K562 (cell line): Measurements from ENCODE around the gene STK11. TPM values are rescaled to one million over a fixed set of nuclear protein-coding genes. Genes with fewer than 3 reads are reported as not detected.

Experiments used
- ATF7 ChIP-seq: fragments of 450-650 bp; IDR thresholded peaks from 2 replicates; pipeline ENCODE4 v1.7.1; 2014; ENCODE audit warnings: mild to moderate bottlenecking, moderate library complexity
- CCNT2 ChIP-seq: IDR thresholded peaks from 2 replicates; pipeline ENCODE4 v1.6.1; 2011; ENCODE audit warnings: borderline replicate concordance, low read depth, mild to moderate bottlenecking, moderate library complexity, mixed read lengths, low read length; ENCODE audit not compliant: insufficient read length; ENCODE audit errors: extremely low read depth
- CREM ChIP-seq: IDR thresholded peaks from 2 replicates; pipeline ENCODE4 v1.6.1; 2014; ENCODE audit warnings: antibody characterized with exemption, low read depth
- ESRRA ChIP-seq: fragments of 450-650 bp; IDR thresholded peaks from 2 replicates; pipeline ENCODE4 v1.6.1; 2014; ENCODE audit warnings: low read depth, mild to moderate bottlenecking, moderate library complexity, borderline replicate concordance
- ETV1 ChIP-seq: fragments of 450-650 bp; conservative IDR thresholded peaks from 2 replicates; pipeline ENCODE4 v1.6.1; 2016; ENCODE audit warnings: missing genetic modification characterization, control low read depth, low read depth, missing compliant biosample characterization
- HNRNPL ChIP-seq: fragments of 200-400 bp; formaldehyde crosslinking; IDR thresholded peaks from 2 replicates; pipeline ENCODE4 v1.6.1; 2017; ENCODE audit warnings: low read depth, mild to moderate bottlenecking, low read length
- KAT2B ChIP-seq: IDR thresholded peaks from one replicate; pipeline ENCODE4 v1.6.1; 2012; ENCODE audit warnings: low read depth, mild to moderate bottlenecking, control low read depth, inconsistent platforms, low read length, moderate library complexity
- KDM2B ChIP-seq: fragments of 250-450 bp; sonication (Bioruptor Pico); IDR thresholded peaks from 2 replicates; pipeline ENCODE4 v1.8.0; 2021; ENCODE audit warnings: mild to moderate bottlenecking, moderate library complexity
- LARP7 ChIP-seq: fragments of 450-650 bp; IDR thresholded peaks from 2 replicates; pipeline ENCODE4 v1.6.1; 2016
- PHB ChIP-seq: fragments of 250-450 bp; sonication (Bioruptor Pico); IDR thresholded peaks from 2 replicates; pipeline ENCODE4 v1.5.0; 2021
- POLR3A ChIP-seq: IDR thresholded peaks from 2 replicates; pipeline ENCODE4 v1.6.1; 2011; ENCODE audit warnings: borderline replicate concordance, mild to moderate bottlenecking, moderate library complexity; ENCODE audit not compliant: insufficient read length, insufficient read depth; ENCODE audit errors: extremely low read depth
- PPARD ChIP-seq: fragments of 250-450 bp; sonication (Bioruptor Pico); IDR thresholded peaks from 2 replicates; pipeline ENCODE4 v1.8.0; 2022; ENCODE audit warnings: inconsistent platforms, mild to moderate bottlenecking, moderate library complexity
- RCOR1 ChIP-seq, 2 experiments: IDR thresholded peaks; 2 replicates each; pipeline ENCODE4 v1.6.1; 2012; ENCODE audit warnings: low read depth in 2 of 2, low read length in 2 of 2, borderline replicate concordance in 1 of 2, improper control_type of control experiment in 1 of 2
- SIX5 ChIP-seq, 2 experiments: IDR thresholded peaks; 2 replicates each; pipeline ENCODE4 v1.6.1; 2011; ENCODE audit warnings: low read length in 2 of 2, borderline replicate concordance in 1 of 2, low read depth in 1 of 2, mild to moderate bottlenecking in 1 of 2, moderate library complexity in 1 of 2; ENCODE audit not compliant: insufficient read depth in 1 of 2
- TCF7L2 ChIP-seq: fragments of 150-350 bp; IDR thresholded peaks from 2 replicates; pipeline ENCODE4 v1.6.1; 2016; ENCODE audit warnings: low read depth, mild to moderate bottlenecking, low read length, moderate library complexity
- TEAD1 ChIP-seq, 2 experiments: fragments of 450-650 bp in 1 of 2; sonication (generic) in 1 of 2; formaldehyde crosslinking; IDR thresholded peaks; 2 replicates each; pipeline versions ENCODE4 v1.4.0 to v1.8.0; 2020 to 2022; ENCODE audit warnings: mild to moderate bottlenecking in 2 of 2, missing genetic modification reagents in 1 of 2
- XRCC3 ChIP-seq: fragments of 450-650 bp; IDR thresholded peaks from 2 replicates; pipeline ENCODE4 v1.6.1; 2017; ENCODE audit warnings: mild to moderate bottlenecking, moderate library complexity
- ZNF174 ChIP-seq: fragments of 250-450 bp; sonication (Bioruptor Pico); IDR thresholded peaks from 2 replicates; pipeline ENCODE4 v1.4.0; 2020; ENCODE audit warnings: mild to moderate bottlenecking
- ZNF274 ChIP-seq: IDR thresholded peaks from 2 replicates; pipeline ENCODE4 v1.6.1; 2011; ENCODE audit warnings: low read depth, mild to moderate bottlenecking, low read length, moderate library complexity, borderline replicate concordance
- ZNF354B ChIP-seq: fragments of 250-450 bp; sonication (Bioruptor Pico); IDR thresholded peaks from 2 replicates; pipeline ENCODE4 v1.4.0; 2020
- ZNF384 ChIP-seq: IDR thresholded peaks from 2 replicates; pipeline ENCODE4 v1.6.1; 2012; ENCODE audit warnings: low read depth, low read length, improper control_type of control experiment
- ZNF436 ChIP-seq: fragments of 250-450, 450-650 bp; sonication (Bioruptor Pico); formaldehyde crosslinking; IDR thresholded peaks from 2 replicates; pipeline ENCODE4 v1.7.0; 2020; ENCODE audit warnings: mild to moderate bottlenecking
- ZNF586 ChIP-seq: fragments of 450-650 bp; formaldehyde crosslinking; conservative IDR thresholded peaks from 2 replicates; pipeline ENCODE4 v1.4.0; 2020; ENCODE audit warnings: mild to moderate bottlenecking, moderate library complexity
- polyA plus RNA-seq, 8 experiments: library from polyadenylated mRNA; depleted of rRNA in 4 of 8; stranded (reverse) in 5 of 8; unstranded in 3 of 8; fragments of >200 nt; fragmentation: Nextera tagmentation in 2 of 8; fragmentation: Illumina TruSeq in 1 of 8; extraction: Ambion mirVana in 2 of 8; extraction: Trizol in 1 of 8; gene quantifications; 2 replicates each; pipeline versions ENCODE4 v1.2.1 to v1.2.3, GENCODE V29; 2011 to 2014; ENCODE audit warnings: inconsistent platforms in 1 of 8, missing spikeins in 1 of 8
- total RNA-seq, 7 experiments: library from RNA; depleted of rRNA in 6 of 7; stranded (reverse); fragments of >200 nt in 6 of 7; fragmentation: Illumina TruSeq in 2 of 7; extraction: Trizol in 2 of 7; gene quantifications; 2 replicates each; pipeline versions ENCODE4 v1.2.1 to v1.2.3, GENCODE V29; 2011 to 2021; ENCODE audit warnings: low replicate concordance in 1 of 7
- TF ChIP-seq, protein P1 (sequence below): fragments of 450-650 bp; conservative IDR thresholded peaks from 2 replicates; pipeline ENCODE4 v1.6.1; 2016; ENCODE audit warnings: missing genetic modification characterization, low read depth, mild to moderate bottlenecking, missing compliant biosample characterization, moderate library complexity
- TF ChIP-seq, protein P2 (sequence below): fragments of 250-450 bp; sonication (Bioruptor Pico); IDR thresholded peaks from 2 replicates; pipeline ENCODE4 v1.4.0; 2020; ENCODE audit warnings: mild to moderate bottlenecking, moderate library complexity
- TF ChIP-seq, protein P3 (sequence below): fragments of 250-450 bp; sonication (Bioruptor Pico); IDR thresholded peaks from 2 replicates; pipeline ENCODE4 v1.8.0; 2021; ENCODE audit warnings: moderate library complexity, mild to moderate bottlenecking, inconsistent platforms

Gene STK11
- total and polyA plus RNA-seq, 9 of the 15 experiments (the other 6 are each of a cell fraction or from before 2014, with no cell fraction given) = 0.15 to 96.5 (median 31.7) TPM

DNA sequence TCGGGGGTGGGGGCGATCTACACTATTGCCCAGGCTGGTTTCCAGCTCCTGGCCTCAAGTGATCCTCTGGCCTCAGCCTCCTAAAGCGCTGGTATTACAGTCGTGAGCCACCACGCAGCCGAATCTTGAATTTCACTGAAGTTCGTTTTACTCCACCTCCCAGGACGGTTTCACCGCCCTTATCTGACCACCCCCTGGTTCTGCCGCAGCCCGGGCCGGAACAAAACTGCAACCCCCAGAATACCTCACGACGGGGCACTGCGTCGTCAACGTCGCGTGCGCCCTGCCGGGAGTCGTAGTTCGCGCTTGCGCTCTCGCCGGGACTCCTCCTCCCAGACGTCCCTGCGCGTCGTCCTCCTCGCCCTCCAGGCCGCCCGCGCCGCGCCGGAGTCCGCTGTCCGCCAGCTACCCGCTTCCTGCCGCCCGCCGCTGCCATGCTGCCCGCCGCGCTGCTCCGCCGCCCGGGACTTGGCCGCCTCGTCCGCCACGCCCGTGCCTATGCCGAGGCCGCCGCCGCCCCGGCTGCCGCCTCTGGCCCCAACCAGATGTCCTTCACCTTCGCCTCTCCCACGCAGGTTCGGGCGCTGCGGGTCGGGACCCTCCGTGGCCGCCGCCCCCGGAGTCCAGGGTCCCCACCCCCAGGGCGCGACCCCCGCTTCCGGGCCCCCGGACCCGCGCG is 36.0 kb downstream of the STK11 start, which contains the start of gene ATP5F1D (continued):
- TF ChIP-seq ZNF274 = no peak
- no peak for TF ChIP-seq ZNF174 (CRISPR knock-in tag)
- no peak for TF ChIP-seq ZNF586 (CRISPR knock-in tag)
- TF ChIP-seq PHB (CRISPR knock-in tag) = no peak
- peak; percentile 85 for TF ChIP-seq ATF7
- TF ChIP-seq KDM2B (CRISPR knock-in tag) = no peak
- TF ChIP-seq, protein P1, sequence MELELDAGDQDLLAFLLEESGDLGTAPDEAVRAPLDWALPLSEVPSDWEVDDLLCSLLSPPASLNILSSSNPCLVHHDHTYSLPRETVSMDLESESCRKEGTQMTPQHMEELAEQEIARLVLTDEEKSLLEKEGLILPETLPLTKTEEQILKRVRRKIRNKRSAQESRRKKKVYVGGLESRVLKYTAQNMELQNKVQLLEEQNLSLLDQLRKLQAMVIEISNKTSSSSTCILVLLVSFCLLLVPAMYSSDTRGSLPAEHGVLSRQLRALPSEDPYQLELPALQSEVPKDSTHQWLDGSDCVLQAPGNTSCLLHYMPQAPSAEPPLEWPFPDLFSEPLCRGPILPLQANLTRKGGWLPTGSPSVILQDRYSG (tag) = no peak
- no peak for TF ChIP-seq ZNF354B (CRISPR knock-in tag)
- no peak for TF ChIP-seq POLR3A
- TF ChIP-seq TEAD1 (CRISPR knock-in tag; IDR thresholded peaks at IDR 0.05) = peak; percentile 15 to 38; a peak in 1 of 4 replicates
- peak; percentile 87 for TF ChIP-seq CCNT2
- TF ChIP-seq, protein P2, sequence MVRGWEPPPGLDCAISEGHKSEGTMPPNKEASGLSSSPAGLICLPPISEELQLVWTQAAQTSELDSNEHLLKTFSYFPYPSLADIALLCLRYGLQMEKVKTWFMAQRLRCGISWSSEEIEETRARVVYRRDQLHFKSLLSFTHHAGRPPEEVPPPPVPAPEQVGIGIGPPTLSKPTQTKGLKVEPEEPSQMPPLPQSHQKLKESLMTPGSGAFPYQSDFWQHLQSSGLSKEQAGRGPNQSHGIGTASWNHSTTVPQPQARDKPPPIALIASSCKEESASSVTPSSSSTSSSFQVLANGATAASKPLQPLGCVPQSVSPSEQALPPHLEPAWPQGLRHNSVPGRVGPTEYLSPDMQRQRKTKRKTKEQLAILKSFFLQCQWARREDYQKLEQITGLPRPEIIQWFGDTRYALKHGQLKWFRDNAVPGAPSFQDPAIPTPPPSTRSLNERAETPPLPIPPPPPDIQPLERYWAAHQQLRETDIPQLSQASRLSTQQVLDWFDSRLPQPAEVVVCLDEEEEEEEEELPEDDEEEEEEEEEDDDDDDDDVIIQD (CRISPR knock-in tag) = no peak
- TF ChIP-seq KAT2B = no peak
- TF ChIP-seq ESRRA = peak; percentile 86
- no peak for TF ChIP-seq TCF7L2
- TF ChIP-seq, protein P3, sequence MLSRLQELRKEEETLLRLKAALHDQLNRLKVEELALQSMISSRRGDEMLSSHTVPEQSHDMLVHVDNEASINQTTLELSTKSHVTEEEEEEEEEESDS (CRISPR knock-in tag) = no peak
- TF ChIP-seq ETV1 = no peak
- TF ChIP-seq RCOR1 (IDR thresholded peaks at IDR 0.05; ENCODE audit: borderline replicate concordance in 1 of 2, low read depth in 2 of 2, low read length in 2 of 2) = peak in 1 of 2 experiments; percentile 56; a peak in 2 of 4 replicates
- no peak for TF ChIP-seq LARP7
- TF ChIP-seq HNRNPL = peak; percentile 47; the same call in 1 of the 2 replicates
- TF ChIP-seq XRCC3 = no peak
- no peak for TF ChIP-seq ZNF436 (CRISPR knock-in tag)
- TF ChIP-seq ZNF384 = no peak
- peak; percentile 98 for TF ChIP-seq SIX5 (IDR thresholded peaks at IDR 0.05; ENCODE audit: borderline replicate concordance in 1 of 2, insufficient read depth in 1 of 2, low read depth in 1 of 2, low read length in 2 of 2)
- no peak for TF ChIP-seq PPARD (CRISPR knock-in tag)
- TF ChIP-seq CREM = peak; percentile 99
